ENCODE results near the gene KIR3DL3.
"Not testable (repeated sequence)": the region's sequence is repeated elsewhere in the genome, so short reads cannot be mapped to it uniquely, and the experiment has no call there.

KIR3DL3 gene

GRCh38 chr19:54724142-54724541 lies at the start of gene KIR3DL3:
Gene KIR3DL3 (plus strand): TSS chr19:54724442. CDS start chr19:54724497, 55 bp downstream.
- DNase-seq, result no peak

- DNase-seq, result peak; percentile 53
Measured at GRCh38 chr19:54676210-54676834, 47.9 kb upstream of the KIR3DL3 start.

- DNase-seq, result no peak
Measured at GRCh38 chr19:54677217-54677616, 47.0 kb upstream of the KIR3DL3 start.

- not testable (repeated sequence) for DNase-seq
Measured at GRCh38 chr19:54681596-54681995, 42.6 kb upstream of the KIR3DL3 start.

- no peak for DNase-seq
Measured at GRCh38 chr19:54682306-54682856, 41.9 kb upstream of the KIR3DL3 start.

- no peak for DNase-seq
Measured at GRCh38 chr19:54684527-54684926, 39.7 kb upstream of the KIR3DL3 start.

- DNase-seq, result no peak
Measured at GRCh38 chr19:54691582-54692297, 32.5 kb upstream of the KIR3DL3 start.

- no peak for DNase-seq
Measured at GRCh38 chr19:54692298-54692615, 32.0 kb upstream of the KIR3DL3 start.

GRCh38 chr19:54694648-54695047 lies 29.6 kb upstream of the KIR3DL3 start:
- no peak for DNase-seq

- no peak for DNase-seq
Measured at GRCh38 chr19:54696117-54696548, 28.1 kb upstream of the KIR3DL3 start.

GRCh38 chr19:54696766-54697165 lies 27.5 kb upstream of the KIR3DL3 start:
- no peak for DNase-seq

- not testable (repeated sequence) for DNase-seq
Measured at GRCh38 chr19:54697716-54698115, 26.5 kb upstream of the KIR3DL3 start.

- DNase-seq, result no peak
Measured at GRCh38 chr19:54704928-54705327, 19.3 kb upstream of the KIR3DL3 start.

- DNase-seq, result peak; percentile 15
Measured at GRCh38 chr19:54707962-54708361, 16.3 kb upstream of the KIR3DL3 start.

GRCh38 chr19:54708781-54709180 lies 15.5 kb upstream of the KIR3DL3 start:
- DNase-seq, result no peak

GRCh38 chr19:54709212-54709948 lies 14.9 kb upstream of the KIR3DL3 start:
- no peak for DNase-seq

GRCh38 chr19:54709956-54710355 lies 14.3 kb upstream of the KIR3DL3 start:
- DNase-seq, result not testable (repeated sequence)

GRCh38 chr19:54724644-54725043 lies 402 bp downstream of the KIR3DL3 start:
- DNase-seq, result no peak

GRCh38 chr19:54725321-54725720 lies 1.1 kb downstream of the KIR3DL3 start:
- DNase-seq, result no peak

- DNase-seq, result no peak
Measured at GRCh38 chr19:54727562-54727961, 3.3 kb downstream of the KIR3DL3 start.

GRCh38 chr19:54728167-54728566 lies 3.9 kb downstream of the KIR3DL3 start:
- no peak for DNase-seq

- no peak for DNase-seq
Measured at GRCh38 chr19:54729416-54730188, 5.4 kb downstream of the KIR3DL3 start.

- no peak for DNase-seq
Measured at GRCh38 chr19:54731191-54731590, 6.9 kb downstream of the KIR3DL3 start.
